HepG2 (cell line): ENCODE measurements around the gene MACROH2A1. TPM values are rescaled to one million over a fixed set of nuclear protein-coding genes. Genes with fewer than 3 reads are reported as not detected.
A peak's percentile ranks its signal among the peaks of the same experiment; 100 is the strongest.

Source experiments
- CERS6 ChIP-seq: sonication (generic); formaldehyde crosslinking; IDR thresholded peaks from 2 replicates; pipeline ENCODE4 v1.5.0; 2020; ENCODE audit warnings: missing genetic modification reagents
- GATAD2A ChIP-seq: IDR thresholded peaks from 2 replicates; pipeline ENCODE4 v1.6.1; 2016
- HOXA3 ChIP-seq: sonication (generic); formaldehyde crosslinking; IDR thresholded peaks from 2 replicates; pipeline ENCODE4 v1.5.0; 2020; ENCODE audit warnings: missing genetic modification reagents
- KLF12 ChIP-seq: sonication (generic); formaldehyde crosslinking; IDR thresholded peaks from 2 replicates; pipeline ENCODE4 v1.4.0; 2020; ENCODE audit warnings: missing genetic modification reagents, borderline replicate concordance
- KMT2B ChIP-seq: IDR thresholded peaks from 2 replicates; pipeline ENCODE4 v1.6.1; 2016; ENCODE audit warnings: missing genetic modification reagents, missing compliant biosample characterization
- MED1 ChIP-seq: sonication (generic); formaldehyde crosslinking; IDR thresholded peaks from 2 replicates; pipeline ENCODE4 v1.4.0; 2020; ENCODE audit warnings: missing genetic modification reagents
- ZNF44 ChIP-seq: sonication (generic); formaldehyde crosslinking; IDR thresholded peaks from 2 replicates; pipeline ENCODE4 v1.5.1; 2020; ENCODE audit warnings: mild to moderate bottlenecking, missing genetic modification reagents
- ZNF646 ChIP-seq: sonication (generic); formaldehyde crosslinking; IDR thresholded peaks from 2 replicates; pipeline ENCODE4 v1.9.0; 2021; ENCODE audit warnings: mild to moderate bottlenecking, missing genetic modification reagents
- ZNF704 ChIP-seq: sonication (generic); formaldehyde crosslinking; IDR thresholded peaks from 2 replicates; pipeline ENCODE4 v1.8.1; 2023; ENCODE audit warnings: mild to moderate bottlenecking, inconsistent platforms, moderate library complexity, missing genetic modification reagents, borderline replicate concordance
- ZSCAN30 ChIP-seq: sonication (generic); formaldehyde crosslinking; IDR thresholded peaks from 2 replicates; pipeline ENCODE4 v1.5.0; 2020; ENCODE audit warnings: mild to moderate bottlenecking, missing genetic modification reagents
- polyA plus RNA-seq, 8 experiments: library from polyadenylated mRNA; depleted of rRNA in 3 of 8; stranded (reverse) in 7 of 8; unstranded in 1 of 8; fragments of >200 nt; fragmentation: Illumina TruSeq in 4 of 8; extraction: Trizol in 4 of 8; gene quantifications; 2 replicates each; pipeline versions ENCODE4 v1.2.1 to v1.2.3, GENCODE V29; 2011 to 2016; ENCODE audit warnings: low read depth in 4 of 8, missing spikeins in 1 of 8, mixed read lengths in 1 of 8; ENCODE audit not compliant: insufficient read depth in 1 of 8
- total RNA-seq, 5 experiments: library from RNA; depleted of rRNA; stranded (reverse); fragments of >200 nt; fragmentation: Illumina TruSeq; extraction: Trizol; gene quantifications; 2 replicates each; pipeline ENCODE4 v1.2.3, GENCODE V29; 2016; ENCODE audit warnings: low read depth in 1 of 5
- TF ChIP-seq, protein P1 (sequence below): sonication (generic); formaldehyde crosslinking; IDR thresholded peaks from 2 replicates; pipeline ENCODE4 v1.9.0; 2021; ENCODE audit warnings: missing genetic modification reagents, borderline replicate concordance
- TF ChIP-seq, protein P2 (sequence below): IDR thresholded peaks from 2 replicates; pipeline ENCODE4 v1.6.1; 2018; ENCODE audit warnings: missing genetic modification reagents
- TF ChIP-seq, protein P3 (sequence below): sonication (generic); formaldehyde crosslinking; IDR thresholded peaks from 2 replicates; pipeline ENCODE4 v1.5.1; 2020; ENCODE audit warnings: missing genetic modification reagents, mild to moderate bottlenecking, borderline replicate concordance

The MACROH2A1 gene
- total and polyA plus RNA-seq, 2 of the 13 experiments (the other 11 are each of a cell fraction or from before 2014, with no cell fraction given): 69.1 to 158 TPM

GRCh38 chr5:135324897-135325650 is 74.0 kb downstream of the MACROH2A1 start (continued):
- TF ChIP-seq GATAD2A (CRISPR knock-in tag) (peak; percentile 58), KMT2B (CRISPR knock-in tag) (no peak), HOXA3 (no peak; the same call in 1 of the 2 replicates), ZNF646 (CRISPR knock-in tag) (no peak; the same call in 1 of the 2 replicates), KLF12 (no peak), ZNF44 (CRISPR knock-in tag) (no peak), CERS6 (CRISPR knock-in tag) (no peak), ZSCAN30 (CRISPR knock-in tag) (no peak), ZNF704 (no peak), MED1 (peak; percentile 23; the same call in 1 of the 2 replicates)
- TF ChIP-seq, protein P1, sequence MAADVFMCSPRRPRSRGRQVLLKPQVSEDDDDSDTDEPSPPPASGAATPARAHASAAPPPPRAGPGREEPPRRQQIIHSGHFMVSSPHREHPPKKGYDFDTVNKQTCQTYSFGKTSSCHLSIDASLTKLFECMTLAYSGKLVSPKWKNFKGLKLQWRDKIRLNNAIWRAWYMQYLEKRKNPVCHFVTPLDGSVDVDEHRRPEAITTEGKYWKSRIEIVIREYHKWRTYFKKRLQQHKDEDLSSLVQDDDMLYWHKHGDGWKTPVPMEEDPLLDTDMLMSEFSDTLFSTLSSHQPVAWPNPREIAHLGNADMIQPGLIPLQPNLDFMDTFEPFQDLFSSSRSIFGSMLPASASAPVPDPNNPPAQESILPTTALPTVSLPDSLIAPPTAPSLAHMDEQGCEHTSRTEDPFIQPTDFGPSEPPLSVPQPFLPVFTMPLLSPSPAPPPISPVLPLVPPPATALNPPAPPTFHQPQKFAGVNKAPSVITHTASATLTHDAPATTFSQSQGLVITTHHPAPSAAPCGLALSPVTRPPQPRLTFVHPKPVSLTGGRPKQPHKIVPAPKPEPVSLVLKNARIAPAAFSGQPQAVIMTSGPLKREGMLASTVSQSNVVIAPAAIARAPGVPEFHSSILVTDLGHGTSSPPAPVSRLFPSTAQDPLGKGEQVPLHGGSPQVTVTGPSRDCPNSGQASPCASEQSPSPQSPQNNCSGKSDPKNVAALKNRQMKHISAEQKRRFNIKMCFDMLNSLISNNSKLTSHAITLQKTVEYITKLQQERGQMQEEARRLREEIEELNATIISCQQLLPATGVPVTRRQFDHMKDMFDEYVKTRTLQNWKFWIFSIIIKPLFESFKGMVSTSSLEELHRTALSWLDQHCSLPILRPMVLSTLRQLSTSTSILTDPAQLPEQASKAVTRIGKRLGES (CRISPR knock-in tag): no peak
- TF ChIP-seq, protein P2, sequence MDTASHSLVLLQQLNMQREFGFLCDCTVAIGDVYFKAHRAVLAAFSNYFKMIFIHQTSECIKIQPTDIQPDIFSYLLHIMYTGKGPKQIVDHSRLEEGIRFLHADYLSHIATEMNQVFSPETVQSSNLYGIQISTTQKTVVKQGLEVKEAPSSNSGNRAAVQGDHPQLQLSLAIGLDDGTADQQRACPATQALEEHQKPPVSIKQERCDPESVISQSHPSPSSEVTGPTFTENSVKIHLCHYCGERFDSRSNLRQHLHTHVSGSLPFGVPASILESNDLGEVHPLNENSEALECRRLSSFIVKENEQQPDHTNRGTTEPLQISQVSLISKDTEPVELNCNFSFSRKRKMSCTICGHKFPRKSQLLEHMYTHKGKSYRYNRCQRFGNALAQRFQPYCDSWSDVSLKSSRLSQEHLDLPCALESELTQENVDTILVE (CRISPR knock-in tag): no peak
- TF ChIP-seq, protein P3, sequence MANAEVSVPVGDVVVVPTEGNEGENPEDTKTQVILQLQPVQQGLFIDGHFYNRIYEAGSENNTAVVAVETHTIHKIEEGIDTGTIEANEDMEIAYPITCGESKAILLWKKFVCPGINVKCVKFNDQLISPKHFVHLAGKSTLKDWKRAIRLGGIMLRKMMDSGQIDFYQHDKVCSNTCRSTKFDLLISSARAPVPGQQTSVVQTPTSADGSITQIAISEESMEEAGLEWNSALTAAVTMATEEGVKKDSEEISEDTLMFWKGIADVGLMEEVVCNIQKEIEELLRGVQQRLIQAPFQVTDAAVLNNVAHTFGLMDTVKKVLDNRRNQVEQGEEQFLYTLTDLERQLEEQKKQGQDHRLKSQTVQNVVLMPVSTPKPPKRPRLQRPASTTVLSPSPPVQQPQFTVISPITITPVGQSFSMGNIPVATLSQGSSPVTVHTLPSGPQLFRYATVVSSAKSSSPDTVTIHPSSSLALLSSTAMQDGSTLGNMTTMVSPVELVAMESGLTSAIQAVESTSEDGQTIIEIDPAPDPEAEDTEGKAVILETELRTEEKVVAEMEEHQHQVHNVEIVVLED (CRISPR knock-in tag): no peak
